NCI-H2171 treated with DMSO at 0.1 percent for 48 hours (cell line): ENCODE results near the gene PDIA3.
A peak's percentile ranks its signal among the peaks of the same experiment; 100 is the strongest.
"Not testable (repeated sequence)": the region's sequence is repeated elsewhere in the genome, so short reads cannot be mapped to it uniquely, and the experiment has no call there.

Experiments used
- DNase-seq: peaks from one replicate; lab custom pipeline; 2025; lab: John Stamatoyannopoulos, UW

The PDIA3 gene

GRCh38 chr15:43746245-43746902 is at the start of gene PDIA3:
PDIA3 (plus strand) TSS chr15:43746438; CDS start chr15:43746540, 102 bp downstream.
- peak; percentile 76 for DNase-seq

- no peak for DNase-seq
These were observed 44.1 kb upstream of the PDIA3 start for GRCh38 chr15:43702174-43702573.

GRCh38 chr15:43702701-43703424 is 43.4 kb upstream of the PDIA3 start:
- no peak for DNase-seq

- not testable (repeated sequence) for DNase-seq
These were observed 35.7 kb upstream of the PDIA3 start for GRCh38 chr15:43710431-43711131.

- no peak for DNase-seq
These were observed 23.1 kb upstream of the PDIA3 start for GRCh38 chr15:43723151-43723550.

GRCh38 chr15:43726306-43726705 is 19.9 kb upstream of the PDIA3 start:
- not testable (repeated sequence) for DNase-seq

GRCh38 chr15:43728053-43728725 is 18.0 kb upstream of the PDIA3 start:
- not testable (repeated sequence) for DNase-seq

GRCh38 chr15:43735416-43735815 is 10.8 kb upstream of the PDIA3 start:
- DNase-seq, result no peak

GRCh38 chr15:43746903-43747309 is 668 bp downstream of the PDIA3 start:
- DNase-seq, result peak; percentile 36

- DNase-seq, result no peak
These were observed 2.1 kb downstream of the PDIA3 start for GRCh38 chr15:43748376-43748775.

GRCh38 chr15:43749690-43750345 is 3.6 kb downstream of the PDIA3 start:
- DNase-seq, result no peak

GRCh38 chr15:43751885-43752284 is 5.6 kb downstream of the PDIA3 start:
- DNase-seq, result no peak

GRCh38 chr15:43762824-43763223 is 16.6 kb downstream of the PDIA3 start:
- DNase-seq, result no peak

GRCh38 chr15:43763819-43764446 is 17.7 kb downstream of the PDIA3 start:
- DNase-seq, result no peak

GRCh38 chr15:43769584-43770228 is 23.5 kb downstream of the PDIA3 start:
- peak; percentile 65 for DNase-seq

- DNase-seq, result no peak
These were observed 25.6 kb downstream of the PDIA3 start for GRCh38 chr15:43771816-43772215.

GRCh38 chr15:43772624-43773023 is 26.4 kb downstream of the PDIA3 start:
- DNase-seq, result no peak

- no peak for DNase-seq
These were observed 27.8 kb downstream of the PDIA3 start for GRCh38 chr15:43774062-43774461.

- DNase-seq, result peak; percentile 93
These were observed 29.2 kb downstream of the PDIA3 start for GRCh38 chr15:43775411-43775965.

GRCh38 chr15:43776101-43776717 is 30.0 kb downstream of the PDIA3 start:
- DNase-seq, result peak; percentile 76
